Activated naive CD8-positive, alpha-beta T cell (primary cell): ENCODE results near the gene AP2S1.
A peak's percentile ranks its signal among the peaks of the same experiment; 100 is the strongest.
"Not testable (repeated sequence)": the region's sequence is repeated elsewhere in the genome, so short reads cannot be mapped to it uniquely, and the experiment has no call there.

ENCODE experiments used
- H3K27ac Mint-ChIP-seq: one replicate; pipeline ENCODE4 v1.8.0; 2021; ENCODE audit warnings: mixed read lengths
- H3K27me3 Mint-ChIP-seq: one replicate; pipeline ENCODE4 v1.8.0; 2021; ENCODE audit warnings: mixed read lengths
- H3K36me3 Mint-ChIP-seq: one replicate; pipeline ENCODE4 v1.8.0; 2021; ENCODE audit warnings: mixed read lengths
- H3K4me1 Mint-ChIP-seq: one replicate; pipeline ENCODE4 v1.8.0; 2021; ENCODE audit warnings: low read depth, mixed read lengths
- H3K4me3 Mint-ChIP-seq: one replicate; pipeline ENCODE4 v1.8.0; 2021; ENCODE audit warnings: mild to moderate bottlenecking, mixed read lengths
- H3K9me3 Mint-ChIP-seq: one replicate; pipeline ENCODE4 v1.8.0; 2021; ENCODE audit warnings: low read depth, mixed read lengths

AP2S1 gene

DNA sequence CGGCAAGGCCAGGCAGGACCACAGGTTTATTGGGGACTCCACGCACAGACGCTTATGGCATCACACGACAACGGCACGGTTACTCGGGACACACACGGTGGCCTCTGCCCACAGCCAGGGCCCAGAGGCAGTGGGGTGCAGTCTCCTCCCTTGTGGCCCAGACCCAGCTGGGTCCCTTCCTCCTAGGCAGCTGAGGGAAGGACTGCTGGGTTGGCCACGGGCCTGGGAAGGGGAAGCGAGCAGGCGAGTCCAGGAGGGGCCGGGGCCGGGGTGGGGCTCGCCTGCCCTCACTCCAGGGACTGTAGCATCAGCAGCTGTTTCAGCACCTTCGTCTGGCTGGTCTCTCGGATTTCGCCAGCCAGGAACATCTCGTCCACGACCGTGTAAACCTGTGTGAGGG is 12.5 kb downstream of the AP2S1 start:
- no peak overlapping the region for H3K4me3 Mint-ChIP-seq
- H3K27ac Mint-ChIP-seq: no peak overlapping the region
- H3K4me1 Mint-ChIP-seq: no peaks in the 10 kb centered on the region
- H3K27me3 Mint-ChIP-seq: no peaks in the 10 kb centered on the region
- no peaks in the 10 kb centered on the region for H3K9me3 Mint-ChIP-seq
- H3K36me3 Mint-ChIP-seq: peaks cover 2% of the 10 kb centered on the region

GRCh38 chr19:46834984-46835383 is 15.7 kb downstream of the AP2S1 start:
- Mint-ChIP-seq H3K36me3 (no peaks in the 10 kb centered on the region), H3K27ac (no peak overlapping the region), H3K4me1 (no peaks in the 10 kb centered on the region), H3K27me3 (no peaks in the 10 kb centered on the region), H3K9me3 (no peaks in the 10 kb centered on the region), H3K4me3 (no peak overlapping the region)

GRCh38 chr19:46834121-46834520 is 16.5 kb downstream of the AP2S1 start:
- H3K27me3 Mint-ChIP-seq: no peaks in the 10 kb centered on the region
- peaks cover 1% of the 10 kb centered on the region for H3K4me1 Mint-ChIP-seq
- H3K27ac Mint-ChIP-seq: no peak overlapping the region
- no peaks in the 10 kb centered on the region for H3K36me3 Mint-ChIP-seq
- no peaks in the 10 kb centered on the region for H3K9me3 Mint-ChIP-seq
- H3K4me3 Mint-ChIP-seq: no peak overlapping the region

- Mint-ChIP-seq H3K27ac (no peak overlapping the region), H3K4me1 (peaks cover 3% of the 10 kb centered on the region), H3K36me3 (no peaks in the 10 kb centered on the region), H3K27me3 (no peaks in the 10 kb centered on the region), H3K4me3 (no peak overlapping the region), H3K9me3 (no peaks in the 10 kb centered on the region)
Observed at GRCh38 chr19:46830864-46831263, 19.8 kb downstream of the AP2S1 start.

DNA sequence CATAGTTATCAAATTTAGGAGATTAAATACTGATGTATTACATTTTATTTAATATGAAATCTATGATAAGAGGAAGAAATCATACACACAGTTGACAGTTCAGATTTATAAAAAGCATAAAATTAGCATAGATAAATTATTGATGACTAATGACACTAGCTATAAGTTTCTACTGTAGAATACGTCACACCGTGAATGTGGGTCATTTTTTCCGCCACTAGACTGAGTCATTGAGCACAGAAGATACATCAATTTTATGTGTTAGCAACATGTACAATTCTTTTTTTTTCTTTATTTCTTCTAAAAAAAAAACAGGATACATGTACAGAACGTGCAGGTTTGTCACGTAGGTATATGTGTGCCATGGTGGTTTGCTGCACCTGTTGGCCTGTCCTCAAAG is 22.2 kb downstream of the AP2S1 start:
- Mint-ChIP-seq H3K4me1 (peaks cover 6% of the 10 kb centered on the region), H3K9me3 (no peaks in the 10 kb centered on the region), H3K4me3 (no peak overlapping the region), H3K36me3 (no peaks in the 10 kb centered on the region), H3K27ac (no peak overlapping the region), H3K27me3 (no peaks in the 10 kb centered on the region)

- peaks cover 22% of the 10 kb centered on the region for H3K4me1 Mint-ChIP-seq
- H3K9me3 Mint-ChIP-seq: no peaks in the 10 kb centered on the region
- H3K36me3 Mint-ChIP-seq: no peaks in the 10 kb centered on the region
- H3K27ac Mint-ChIP-seq: no peak overlapping the region
- no peak overlapping the region for H3K4me3 Mint-ChIP-seq
- H3K27me3 Mint-ChIP-seq: no peaks in the 10 kb centered on the region
Observed at GRCh38 chr19:46825731-46826055, 25.0 kb downstream of the AP2S1 start.

DNA sequence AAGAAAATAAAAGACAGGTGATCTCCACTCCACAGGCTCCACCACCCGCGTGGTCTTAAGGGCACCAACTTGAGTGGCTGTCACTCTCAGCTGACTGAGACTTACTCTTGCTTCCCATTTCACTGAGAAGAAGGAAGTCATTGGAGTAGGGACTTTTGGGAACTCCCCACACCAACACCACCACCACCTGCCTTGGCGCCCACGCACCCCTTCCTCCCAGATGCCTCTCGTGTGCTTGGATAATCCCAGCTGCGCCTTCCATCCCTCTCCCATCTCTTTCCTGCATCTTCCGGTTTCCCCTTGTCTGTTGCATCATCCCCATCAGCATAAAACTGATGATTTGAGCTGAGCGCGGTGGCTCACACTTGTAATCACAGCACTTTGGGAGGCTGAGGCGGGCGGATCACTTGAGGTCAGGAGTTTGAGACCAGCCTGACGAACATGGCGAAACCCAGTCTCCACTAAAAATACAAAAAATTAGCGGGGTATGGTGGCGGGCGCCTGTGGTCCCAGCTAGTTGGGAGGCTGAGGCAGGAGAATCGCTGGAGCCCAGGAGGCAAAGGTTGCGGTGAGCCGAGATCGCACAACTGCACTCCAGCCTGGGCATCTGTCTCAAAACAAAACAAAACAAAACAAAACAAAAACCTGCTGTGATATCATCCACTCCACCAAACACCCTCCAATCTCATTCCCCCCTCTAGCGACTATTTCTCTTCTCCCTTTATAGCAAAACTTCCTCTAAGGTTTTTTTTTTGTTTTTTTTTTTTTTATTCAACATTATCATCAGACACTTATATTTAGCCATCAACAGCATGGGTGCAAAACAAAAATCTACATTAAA is 25.5 kb downstream of the AP2S1 start:
- H3K9me3 Mint-ChIP-seq: no peaks in the 10 kb centered on the region
- H3K4me1 Mint-ChIP-seq: peaks cover 28% of the 10 kb centered on the region
- no peak overlapping the region for H3K4me3 Mint-ChIP-seq
- no peaks in the 10 kb centered on the region for H3K27me3 Mint-ChIP-seq
- no peaks in the 10 kb centered on the region for H3K36me3 Mint-ChIP-seq
- no peak overlapping the region for H3K27ac Mint-ChIP-seq

DNA sequence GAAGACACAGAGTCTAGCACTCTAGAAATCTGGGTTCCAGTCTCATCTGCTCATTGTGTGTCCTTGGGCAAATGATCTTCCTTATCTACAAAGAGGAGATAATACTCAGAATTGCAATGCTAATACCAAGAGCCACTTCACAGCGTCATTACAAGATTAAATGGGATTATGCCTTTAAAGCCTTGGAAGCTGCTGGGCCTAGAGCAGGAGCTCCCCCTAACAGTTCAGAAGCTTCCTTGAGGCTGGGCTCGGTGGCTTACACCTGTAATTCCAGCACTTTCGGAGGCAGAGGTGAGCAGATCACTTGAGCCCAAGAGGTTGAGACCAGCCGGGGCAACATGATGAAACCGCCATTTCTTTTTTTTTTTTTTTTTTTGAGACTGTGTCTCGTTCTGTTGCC is 27.6 kb downstream of the AP2S1 start:
- no peaks in the 10 kb centered on the region for H3K27me3 Mint-ChIP-seq
- no peak overlapping the region for H3K27ac Mint-ChIP-seq
- H3K4me3 Mint-ChIP-seq: no peak overlapping the region

DNA sequence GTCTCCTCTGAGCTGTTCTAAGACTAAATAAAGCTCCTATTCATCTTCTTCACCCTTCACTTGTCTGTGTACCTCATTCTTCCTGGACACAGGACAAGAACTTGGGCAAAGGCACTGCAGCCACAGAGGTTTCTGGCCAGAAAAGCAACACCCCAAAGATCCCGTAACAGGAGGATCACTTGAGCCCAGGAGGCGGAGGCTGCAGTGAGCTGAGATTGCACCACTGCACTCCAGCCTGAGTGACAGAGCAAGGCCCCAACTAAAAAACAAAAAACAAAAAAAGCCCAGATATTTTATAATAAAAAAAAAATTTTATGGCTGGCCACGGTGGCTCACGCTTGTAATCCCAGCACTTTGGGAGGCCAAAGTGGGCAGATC is 28.2 kb downstream of the AP2S1 start:
- H3K27ac Mint-ChIP-seq: peak overlapping the region; percentile 64
- H3K4me1 Mint-ChIP-seq: peaks cover 34% of the 10 kb centered on the region
- H3K27me3 Mint-ChIP-seq, H3K9me3 Mint-ChIP-seq, H3K4me3 Mint-ChIP-seq, H3K36me3 Mint-ChIP-seq: not testable (repeated sequence)

More for the DNA sequence above, 27.6 kb downstream of the AP2S1 start:
- H3K4me1 Mint-ChIP-seq: peaks cover 34% of the 10 kb centered on the region
- no peaks in the 10 kb centered on the region for H3K36me3 Mint-ChIP-seq
- H3K9me3 Mint-ChIP-seq: no peaks in the 10 kb centered on the region

DNA sequence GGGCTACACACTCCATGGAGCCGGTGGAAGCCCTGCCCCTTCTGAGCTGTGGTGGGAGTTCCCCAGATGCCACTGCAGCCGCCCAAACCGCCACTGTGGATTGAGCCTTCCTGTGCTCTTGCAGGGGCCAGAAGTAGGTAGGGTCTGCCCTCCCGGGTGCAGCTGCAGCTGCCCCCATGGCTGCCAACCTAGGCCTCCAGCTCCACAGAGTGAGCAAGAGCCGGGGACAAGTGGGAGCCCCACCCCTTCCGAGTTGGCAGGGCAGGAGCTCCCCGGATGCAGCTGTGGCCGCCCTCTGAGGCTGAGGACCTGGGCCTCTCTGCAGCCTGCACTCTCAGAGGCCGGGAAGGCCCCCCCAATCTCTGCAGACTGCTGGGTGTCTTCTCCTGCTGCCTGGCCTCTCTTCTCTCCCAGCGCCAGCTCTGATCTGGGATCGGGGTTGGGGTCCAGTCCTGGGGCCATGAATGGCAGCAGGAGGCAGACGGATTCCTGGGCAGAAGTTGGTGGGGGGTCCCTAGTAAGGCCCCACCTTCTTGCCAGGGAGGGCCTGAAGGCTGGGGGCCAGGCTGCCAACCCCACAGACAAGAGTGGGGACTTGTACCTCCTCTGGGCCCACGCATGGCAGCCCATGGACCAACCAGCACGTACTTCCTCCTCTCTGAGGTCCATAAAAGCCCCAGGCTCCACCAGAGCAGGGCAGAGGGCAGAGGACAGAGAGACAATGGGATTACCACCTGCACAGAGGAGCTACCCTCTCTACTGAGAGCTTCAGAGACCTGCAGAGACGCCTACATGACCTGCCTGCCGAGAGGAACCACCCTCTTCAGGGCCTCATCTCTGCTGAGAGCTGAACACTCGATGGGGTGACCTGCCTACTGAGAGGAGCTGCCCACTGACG is 28.9 kb downstream of the AP2S1 start:
- H3K27ac Mint-ChIP-seq: peak overlapping the region; percentile 64
- H3K36me3 Mint-ChIP-seq: no peaks in the 10 kb centered on the region
- H3K4me1 Mint-ChIP-seq: peaks cover 34% of the 10 kb centered on the region
- H3K4me3 Mint-ChIP-seq: no peak overlapping the region
- H3K27me3 Mint-ChIP-seq: no peaks in the 10 kb centered on the region
- H3K9me3 Mint-ChIP-seq: no peaks in the 10 kb centered on the region

DNA sequence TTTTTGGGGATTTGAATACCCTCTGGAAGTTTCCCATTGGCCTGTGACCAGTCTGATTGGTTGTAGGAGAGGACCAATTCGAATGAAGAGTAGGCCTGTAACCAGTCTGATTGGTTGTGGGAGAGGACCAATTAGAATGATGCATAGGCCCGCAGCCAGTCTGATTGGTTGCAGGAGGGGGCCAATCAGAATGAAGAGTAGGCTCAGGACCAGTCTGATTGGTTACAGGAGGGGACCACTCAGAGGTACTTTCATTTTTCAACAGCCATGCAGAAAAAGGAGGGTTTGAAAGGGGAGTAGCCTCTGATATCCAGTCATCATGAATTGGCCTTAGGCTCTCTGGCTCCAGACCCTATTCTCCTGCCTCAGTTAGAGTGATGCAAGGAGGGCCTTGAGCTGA is 31.8 kb downstream of the AP2S1 start:
- H3K27me3 Mint-ChIP-seq: no peaks in the 10 kb centered on the region

DNA sequence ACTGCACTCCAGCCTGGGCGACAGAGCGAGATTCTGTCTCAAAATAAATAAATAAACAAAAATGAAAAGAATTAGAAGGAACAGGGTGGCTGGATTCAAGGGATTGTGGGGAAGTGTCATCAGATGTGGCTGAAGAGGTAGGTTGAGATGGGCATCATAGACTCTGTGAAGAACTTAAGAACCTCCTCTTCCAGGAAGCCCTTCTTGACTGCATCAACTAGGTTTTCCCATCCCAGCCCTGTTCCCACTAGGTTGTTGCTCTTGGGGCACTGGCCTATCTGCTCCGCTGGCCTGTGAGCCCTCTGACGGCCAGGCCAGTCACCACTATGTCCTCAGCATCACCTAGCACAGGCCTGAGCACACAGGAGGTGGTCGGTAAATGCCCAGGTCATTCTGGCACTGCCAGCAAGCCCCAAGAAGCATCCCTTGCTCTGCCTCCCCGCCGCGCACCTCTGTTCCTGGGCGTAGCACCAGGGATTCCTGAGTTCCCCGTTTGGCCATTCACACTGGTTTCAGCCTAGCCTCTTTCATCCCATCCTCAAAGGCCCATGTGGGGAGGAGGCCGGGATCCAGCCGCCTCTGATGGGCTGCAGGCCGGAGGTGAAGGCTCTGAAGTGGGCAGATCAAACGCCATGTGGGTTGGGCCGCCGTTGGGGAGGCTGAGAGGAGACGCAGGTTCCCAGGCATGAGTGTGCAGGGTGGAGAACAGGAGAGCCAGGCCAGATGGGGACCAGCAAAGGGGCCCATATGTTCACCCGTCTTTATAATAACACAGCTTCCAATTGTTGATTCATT is 34.6 kb downstream of the AP2S1 start:
- Mint-ChIP-seq H3K9me3 (no peaks in the 10 kb centered on the region), H3K27me3 (no peaks in the 10 kb centered on the region), H3K27ac (no peak overlapping the region), H3K4me1 (peaks cover 19% of the 10 kb centered on the region), H3K4me3 (no peak overlapping the region), H3K36me3 (no peaks in the 10 kb centered on the region)

More for the DNA sequence above, 31.8 kb downstream of the AP2S1 start:
- Mint-ChIP-seq H3K4me1 (peaks cover 31% of the 10 kb centered on the region), H3K27ac (no peak overlapping the region), H3K4me3 (no peak overlapping the region), H3K36me3 (no peaks in the 10 kb centered on the region), H3K9me3 (no peaks in the 10 kb centered on the region)

GRCh38 chr19:46813839-46814358 is 36.7 kb downstream of the AP2S1 start:
- Mint-ChIP-seq H3K27me3 (no peaks in the 10 kb centered on the region), H3K4me3 (no peak overlapping the region), H3K4me1 (no peaks in the 10 kb centered on the region), H3K9me3 (no peaks in the 10 kb centered on the region), H3K36me3 (no peaks in the 10 kb centered on the region), H3K27ac (no peak overlapping the region)

- Mint-ChIP-seq H3K27ac (no peak overlapping the region), H3K9me3 (no peaks in the 10 kb centered on the region), H3K27me3 (no peaks in the 10 kb centered on the region), H3K36me3 (no peaks in the 10 kb centered on the region), H3K4me1 (no peaks in the 10 kb centered on the region), H3K4me3 (no peak overlapping the region)
Observed at GRCh38 chr19:46812977-46813838, 37.4 kb downstream of the AP2S1 start.
